H1 (cell line): Measurements from ENCODE around the gene ADGRB3.

ENCODE experiments used
- CHD2 ChIP-seq: IDR thresholded peaks from 2 replicates; pipeline ENCODE4 v1.6.1; 2012; ENCODE audit warnings: low read length, improper control_type of control experiment
- CTCF ChIP-seq, 3 experiments: IDR thresholded peaks; 1 replicate in 2 of 3; 2 replicates in 1 of 3; pipeline versions ENCODE4 v1.5.1 to v1.6.1; 2011; ENCODE audit warnings: low read length in 3 of 3, mild to moderate bottlenecking in 3 of 3, inconsistent platforms in 2 of 3, low read depth in 1 of 3, moderate library complexity in 1 of 3; ENCODE audit not compliant: insufficient read depth in 1 of 3; ENCODE audit errors: control extremely low read depth in 1 of 3
- SRF ChIP-seq: IDR thresholded peaks from 2 replicates; pipeline ENCODE4 v1.6.1; 2011; ENCODE audit warnings: mild to moderate bottlenecking, low read depth, low read length, moderate library complexity
- TAF1 ChIP-seq: IDR thresholded peaks from 2 replicates; pipeline ENCODE4 v1.6.1; 2011; ENCODE audit warnings: mild to moderate bottlenecking, low read depth, low read length
- YY1 ChIP-seq: IDR thresholded peaks from 2 replicates; pipeline ENCODE4 v1.6.1; 2011; ENCODE audit warnings: low read depth, mild to moderate bottlenecking, low read length

GRCh38 chr6:68776354-68776753, 141.3 kb downstream of the ADGRB3 start:
- TF ChIP-seq CHD2 (no peak), TAF1 (no peak), SRF (no peak), CTCF (IDR thresholded peaks at IDR 0.05; ENCODE audit: control extremely low read depth in 1 of 3, insufficient read depth in 1 of 3, low read depth in 1 of 3, low read length in 3 of 3) (no peak), YY1 (no peak)
